Suppressor macrophage treated with lipopolysaccharide for 4 hours (primary cell): Measurements from ENCODE around the gene FAF2.
A peak's percentile ranks its signal among the peaks of the same experiment; 100 is the strongest.
"Not testable (repeated sequence)": the region's sequence is repeated elsewhere in the genome, so short reads cannot be mapped to it uniquely, and the experiment has no call there.

Experiments used
- DNase-seq: peaks from one replicate; pipeline ENCODE4 v3.0.0-alpha.2; 2020

The FAF2 gene

DNA sequence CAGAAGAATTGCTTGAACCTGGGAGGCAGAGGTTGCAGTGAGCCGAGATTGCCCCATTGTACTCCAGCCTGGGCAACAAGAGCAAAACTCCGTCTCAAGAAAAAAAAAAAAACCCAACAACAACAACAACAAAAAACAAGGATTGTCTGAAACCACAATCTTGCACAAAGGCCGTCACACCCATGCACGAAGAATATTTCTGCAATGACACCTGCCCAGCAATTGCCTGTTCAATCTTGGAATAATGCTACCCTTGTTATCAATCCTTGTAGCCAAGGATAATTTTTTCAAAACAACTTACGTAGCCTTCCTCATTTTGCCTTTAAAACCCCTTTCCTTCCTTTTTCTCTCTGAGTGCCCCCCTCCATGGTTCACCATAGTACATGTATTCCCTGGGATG, 28.1 kb upstream of the FAF2 start:
- no peak for DNase-seq

DNA sequence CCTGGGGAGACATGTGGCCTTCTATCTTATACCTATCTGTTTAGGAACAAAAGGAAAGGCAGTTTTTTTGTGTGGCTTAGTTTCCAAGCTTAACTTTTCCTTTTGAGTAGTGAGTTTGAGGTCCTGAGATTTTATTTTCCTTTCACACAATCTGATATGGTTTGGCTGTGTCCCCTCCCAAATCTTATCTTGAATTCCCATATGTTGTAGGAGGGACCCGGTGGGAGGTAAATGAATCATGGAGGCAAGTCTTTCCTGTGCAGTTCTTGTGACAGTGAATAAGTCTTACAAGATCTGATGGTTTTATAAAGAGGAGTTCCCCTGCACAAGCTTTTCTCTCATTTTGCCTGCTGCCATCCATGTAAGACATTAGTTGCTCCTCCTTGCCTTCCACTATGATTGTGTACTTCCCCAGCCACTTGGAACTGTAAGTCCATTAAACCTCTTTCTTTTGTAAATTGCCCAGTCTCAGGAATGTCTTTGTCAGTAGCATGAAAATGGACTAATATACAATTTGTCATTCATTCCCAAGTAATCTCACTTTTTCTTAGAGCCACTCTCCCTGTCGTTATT, 27.1 kb upstream of the FAF2 start:
- no peak for DNase-seq

DNA sequence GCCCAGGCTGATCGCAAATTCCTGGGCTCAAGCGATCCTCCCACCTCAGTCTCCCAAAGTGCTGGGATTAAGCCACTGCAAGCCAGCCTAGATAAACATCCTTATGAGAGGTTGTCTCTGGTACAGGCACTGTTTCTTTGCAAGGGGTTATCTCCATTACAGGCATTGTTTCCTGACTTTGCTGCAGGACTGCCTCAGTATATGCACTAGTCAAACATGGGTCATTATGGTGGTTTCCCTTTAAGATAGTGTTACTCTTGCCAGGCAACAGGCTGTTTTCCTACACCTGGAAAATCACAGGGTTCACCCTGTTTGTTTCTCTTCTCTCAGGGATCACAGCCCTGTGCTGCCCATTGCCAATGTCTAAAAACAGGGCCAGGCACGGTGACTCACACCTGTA, 24.0 kb upstream of the FAF2 start:
- DNase-seq: no peak

DNA sequence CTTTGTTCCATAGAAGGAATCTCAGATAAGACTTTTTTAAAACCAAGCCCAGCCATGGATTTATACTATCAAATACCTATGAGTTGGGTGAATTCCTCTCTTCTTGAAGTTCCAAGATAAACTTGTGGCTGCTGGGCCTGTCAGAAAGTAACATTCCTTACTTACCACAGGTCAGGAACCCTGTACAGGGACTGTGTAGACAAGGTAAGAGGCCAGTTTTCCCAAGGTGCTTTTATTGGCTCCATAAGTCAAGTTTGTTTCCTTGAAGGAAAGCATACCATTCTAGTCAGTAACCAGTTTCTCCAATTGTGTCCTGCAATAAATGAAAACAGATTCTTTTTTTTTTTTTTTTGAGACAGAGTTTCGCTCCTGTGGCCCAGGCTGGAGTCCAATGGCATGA, 23.0 kb upstream of the FAF2 start:
- DNase-seq: no peak

DNA sequence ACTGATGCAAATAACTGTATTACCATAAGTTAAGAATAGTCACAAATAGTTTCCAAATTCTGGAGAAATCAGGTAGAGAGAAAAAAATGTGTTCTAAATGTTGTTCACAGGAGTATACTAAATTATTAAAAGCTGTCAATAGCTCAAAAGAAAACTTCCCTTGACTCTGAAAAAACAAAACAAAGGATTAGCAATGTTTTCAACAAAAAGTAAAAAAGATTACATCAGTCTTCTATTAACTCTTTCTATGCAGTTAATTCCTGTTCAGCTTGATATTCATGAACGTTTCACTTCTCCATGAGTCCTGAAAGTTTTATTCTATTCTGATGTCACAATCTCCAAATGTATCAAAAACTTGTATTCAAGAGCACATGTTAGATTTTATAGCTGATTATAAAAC, 22.4 kb upstream of the FAF2 start:
- DNase-seq: no peak

DNA sequence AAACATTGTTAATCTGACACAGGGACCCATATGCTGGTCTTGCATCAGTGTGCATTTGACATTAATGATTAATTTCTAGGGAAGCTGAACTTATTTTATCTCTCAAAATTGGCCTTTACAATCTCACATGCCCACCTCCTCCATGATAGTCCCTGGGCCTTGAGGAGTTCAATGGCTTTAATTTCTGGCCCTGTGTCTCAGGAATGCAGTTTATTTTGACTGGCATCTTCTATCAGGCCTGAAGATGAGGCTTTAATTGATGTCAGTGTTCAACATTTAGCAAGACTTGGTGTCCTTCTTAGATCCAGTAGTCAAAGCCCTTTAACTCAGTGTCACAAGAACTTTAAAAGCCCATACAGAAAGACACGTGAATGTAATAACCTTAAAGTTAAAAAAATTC, 21.3 kb upstream of the FAF2 start:
- DNase-seq: no peak

DNA sequence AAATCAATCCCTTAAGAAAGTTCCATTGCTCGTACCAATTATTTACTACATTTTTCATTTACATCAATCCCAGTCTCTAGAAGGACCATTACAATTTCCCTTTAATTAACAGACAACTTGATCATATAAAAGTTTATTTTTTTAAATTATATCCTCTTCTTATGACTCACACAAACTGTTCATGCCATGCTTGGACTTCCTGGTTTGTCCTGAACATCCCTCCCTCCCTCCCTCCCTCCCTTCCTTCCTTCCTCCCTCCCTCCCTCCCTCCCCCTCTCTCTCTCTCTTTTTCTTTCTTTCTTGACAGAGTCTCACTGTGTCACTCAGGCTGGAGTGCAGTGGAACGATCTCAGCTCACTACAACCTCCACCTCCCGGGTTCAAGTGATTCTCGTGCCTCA, 20.2 kb upstream of the FAF2 start:
- no peak for DNase-seq

DNA sequence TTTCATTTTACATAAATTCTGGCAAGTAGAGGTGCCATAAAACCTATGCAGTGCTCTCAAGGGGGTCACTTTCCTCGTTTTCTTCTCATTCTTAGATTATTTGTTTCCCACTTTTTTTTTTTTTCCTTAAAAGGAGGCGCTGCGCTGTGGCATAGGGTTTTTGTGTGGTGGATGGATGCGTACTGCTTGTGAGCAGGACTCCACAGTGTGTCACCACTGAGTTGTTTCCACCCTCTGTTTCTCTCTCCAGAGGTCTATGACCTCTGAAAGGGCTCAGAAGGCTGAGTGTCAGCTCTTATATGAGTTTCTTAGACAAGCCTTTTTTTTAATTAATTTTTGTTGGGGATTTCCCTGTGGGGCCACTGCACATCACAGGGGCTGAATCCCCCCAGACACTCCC, 18.2 kb upstream of the FAF2 start:
- DNase-seq: no peak

DNA sequence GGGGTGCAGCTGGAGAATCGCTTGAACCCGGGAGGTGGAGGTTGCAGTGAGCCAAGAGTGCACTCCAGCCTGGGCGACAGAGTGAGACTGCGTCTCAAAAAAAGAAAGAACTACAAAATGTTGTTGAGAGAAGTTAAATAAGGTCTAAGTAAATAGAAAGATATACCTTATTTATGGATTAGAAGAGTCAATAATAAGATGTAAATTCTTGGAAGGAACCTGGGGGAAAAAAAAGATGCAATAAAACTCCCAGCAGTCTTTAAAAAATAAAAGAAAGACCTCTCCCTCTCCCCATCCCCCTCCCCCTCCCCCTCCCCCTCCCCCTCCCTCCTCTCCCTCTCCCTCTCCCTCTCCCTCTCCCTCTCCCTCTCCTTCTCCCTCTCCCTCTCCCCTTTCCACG, 15.5 kb upstream of the FAF2 start:
- no peak for DNase-seq

DNA sequence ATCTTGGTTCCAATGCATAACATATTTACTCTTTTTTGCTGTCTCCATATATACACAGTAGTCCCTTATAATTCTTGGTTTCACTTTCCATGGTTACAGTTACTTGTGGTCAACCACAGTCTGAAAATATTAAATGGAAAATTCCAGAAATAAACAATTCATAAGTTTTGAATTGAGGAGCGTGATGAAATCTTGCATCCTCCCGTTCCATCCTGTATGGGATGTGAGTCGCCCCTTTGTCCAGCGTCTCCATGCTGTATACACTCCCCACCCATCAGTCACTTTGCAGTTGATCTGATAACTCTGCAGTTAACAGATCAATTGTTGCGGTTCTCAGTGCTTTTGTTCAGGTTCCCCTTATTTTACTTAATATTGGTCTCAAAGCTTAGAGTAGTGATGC, 11.5 kb upstream of the FAF2 start:
- peak; percentile 46 for DNase-seq

DNA sequence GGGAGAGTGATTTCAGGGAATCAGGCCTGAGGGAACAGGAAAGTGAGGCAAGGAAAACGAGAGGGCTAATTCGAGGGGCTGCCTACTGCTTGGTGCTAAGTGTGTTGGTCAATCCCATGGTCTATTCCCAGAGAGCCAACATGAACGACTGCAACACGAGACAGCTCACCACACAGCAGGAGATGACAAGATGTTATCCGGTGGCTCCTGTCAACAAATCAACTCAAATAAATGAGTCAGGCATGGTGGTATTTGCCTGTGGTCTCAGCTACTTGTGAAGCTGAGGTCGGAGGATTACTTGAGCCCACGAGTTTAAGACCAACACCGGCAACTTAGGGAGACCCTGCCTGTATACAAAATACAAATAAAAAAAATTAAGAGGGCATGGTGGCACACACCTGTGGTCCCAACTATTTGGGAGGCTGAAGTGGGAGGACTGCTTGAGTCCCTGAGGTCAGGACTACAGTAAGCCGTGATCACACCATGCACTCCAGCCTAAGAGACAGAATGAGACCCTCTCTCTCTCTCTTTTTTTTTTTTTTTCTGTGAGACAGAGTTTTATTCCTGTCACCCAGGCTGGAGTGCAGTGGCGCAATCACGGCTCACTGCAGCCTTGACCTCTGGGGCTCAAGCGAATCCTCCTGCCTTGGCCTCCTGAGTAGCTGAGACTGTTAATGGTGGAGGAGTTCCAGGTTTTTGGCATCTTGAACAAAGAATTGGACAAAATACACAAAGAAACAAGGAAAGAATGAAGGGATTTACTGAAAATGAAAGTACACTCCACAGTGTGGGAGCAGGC, 9.0 kb upstream of the FAF2 start:
- DNase-seq: no peak

DNA sequence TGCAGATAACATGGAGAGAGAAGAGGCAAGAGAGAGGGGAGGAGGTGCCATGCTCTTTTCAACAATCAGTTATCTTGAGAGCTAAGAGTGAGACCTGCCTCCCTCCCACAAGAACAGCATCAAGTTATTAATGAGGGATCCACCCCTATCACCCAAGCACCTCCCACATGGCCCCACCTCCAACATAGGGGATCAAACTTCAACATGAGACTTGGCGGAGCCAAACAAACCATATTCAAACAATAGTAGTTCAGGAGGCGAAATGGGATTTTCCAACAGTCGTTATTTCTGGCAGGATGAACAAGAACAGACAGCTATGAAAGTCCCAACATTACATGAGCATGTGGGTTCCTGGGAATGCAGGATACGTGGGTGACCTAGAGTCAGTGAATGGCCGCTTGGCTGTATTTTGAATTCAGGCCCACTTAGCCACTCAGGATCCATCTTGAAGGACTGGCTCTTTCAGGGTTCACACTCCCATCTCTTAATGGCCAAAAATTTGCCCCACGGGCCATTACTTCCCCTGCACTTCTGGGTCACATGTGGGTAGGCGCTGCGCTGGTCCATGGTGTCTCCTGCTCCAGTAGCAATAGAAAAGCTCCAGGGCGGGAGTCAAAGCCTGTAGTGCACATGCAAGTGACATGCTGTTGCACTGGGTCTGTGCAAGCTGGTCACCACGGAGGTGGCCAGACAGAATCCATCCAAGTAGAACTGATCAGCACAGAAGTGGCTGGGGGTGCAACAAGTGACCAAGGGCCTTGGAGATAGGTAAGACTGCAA, 7.1 kb upstream of the FAF2 start:
- DNase-seq: no peak

DNA sequence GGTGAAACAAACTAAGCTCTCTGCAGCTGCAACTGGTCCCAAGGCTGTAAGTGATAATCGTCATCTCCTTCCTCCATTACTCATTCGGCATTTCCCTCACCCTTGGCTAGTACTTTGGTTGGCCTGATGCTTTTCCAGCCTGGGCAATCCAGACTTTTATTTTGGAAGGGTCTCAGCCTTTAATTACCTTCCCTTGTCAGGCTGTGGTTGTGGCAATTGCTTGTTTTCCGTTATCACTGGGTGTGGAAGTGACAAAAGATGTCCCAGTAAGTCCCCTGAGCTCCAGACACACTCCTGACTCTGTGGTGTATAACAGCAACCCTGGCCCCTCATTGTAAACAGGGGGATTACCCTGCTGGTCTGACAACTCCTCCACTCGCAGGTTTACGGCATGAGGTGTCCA, 6.3 kb upstream of the FAF2 start:
- DNase-seq: peak; percentile 9

DNA sequence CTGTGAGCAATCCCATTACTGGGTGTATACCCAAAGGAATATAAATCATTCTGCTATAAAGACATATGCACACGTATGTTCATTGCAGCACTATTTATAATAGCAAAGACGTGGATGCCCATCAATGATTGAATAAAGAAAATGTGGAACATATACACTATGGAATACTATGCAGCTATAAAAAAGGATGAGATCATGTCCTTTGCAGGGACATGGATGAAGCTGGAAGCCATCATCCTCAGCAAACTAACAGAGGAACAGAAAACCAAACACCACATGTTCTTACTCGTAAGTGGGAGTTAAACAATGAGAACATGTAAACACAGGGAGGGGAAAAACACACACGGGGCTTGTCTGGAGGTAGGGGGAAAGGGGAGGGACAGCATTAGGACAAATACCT, 5.3 kb upstream of the FAF2 start:
- not testable (repeated sequence) for DNase-seq

DNA sequence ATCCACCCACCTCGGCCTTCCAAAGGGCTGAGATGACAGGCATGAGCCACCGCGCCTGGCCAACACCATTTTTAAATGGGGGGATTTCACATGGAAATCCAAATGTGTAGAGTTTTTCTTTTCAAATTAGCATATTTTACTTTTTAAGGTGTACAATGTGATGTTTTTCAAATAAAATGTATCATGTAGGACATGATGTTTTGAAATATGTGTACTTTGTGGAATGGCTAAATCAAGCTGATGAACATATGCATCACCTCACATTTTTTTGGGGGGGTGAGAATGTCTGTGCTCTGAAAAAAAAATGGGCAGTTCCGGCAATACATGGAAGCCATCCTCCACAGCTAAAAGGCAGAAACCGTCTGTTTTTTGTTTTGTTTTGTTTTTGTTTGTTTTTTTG, 3.4 kb upstream of the FAF2 start:
- DNase-seq: no peak

DNA sequence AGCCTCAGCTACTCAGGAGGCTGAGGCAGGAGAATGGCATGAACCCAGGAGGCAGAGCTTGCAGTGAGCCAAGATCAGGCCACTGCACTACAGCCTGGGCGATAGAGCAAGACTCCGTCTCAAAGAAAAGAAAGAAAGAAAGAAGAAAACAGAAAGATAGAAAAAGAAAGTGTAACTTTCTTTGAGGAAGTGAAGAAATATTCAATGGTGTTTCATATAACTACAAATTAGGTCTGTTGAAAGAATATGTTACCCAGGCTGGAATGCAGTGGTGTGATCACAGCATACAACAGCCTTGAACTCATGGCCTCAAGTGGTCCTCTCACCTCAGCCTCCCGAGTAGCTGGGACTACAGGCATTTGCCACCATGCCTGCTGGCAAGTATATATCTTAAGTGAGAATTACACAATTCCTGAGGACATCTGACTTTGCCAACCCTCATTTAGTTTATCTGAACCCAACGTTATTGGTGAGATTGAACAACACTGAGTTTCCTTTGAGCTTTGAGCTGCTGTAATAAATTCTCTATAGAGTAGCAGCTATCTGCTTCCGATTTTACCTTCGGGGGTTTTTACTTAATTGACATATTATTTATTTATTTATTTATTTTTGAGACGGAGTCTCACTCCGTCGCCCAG, 2.0 kb upstream of the FAF2 start:
- DNase-seq: peak; percentile 15

DNA sequence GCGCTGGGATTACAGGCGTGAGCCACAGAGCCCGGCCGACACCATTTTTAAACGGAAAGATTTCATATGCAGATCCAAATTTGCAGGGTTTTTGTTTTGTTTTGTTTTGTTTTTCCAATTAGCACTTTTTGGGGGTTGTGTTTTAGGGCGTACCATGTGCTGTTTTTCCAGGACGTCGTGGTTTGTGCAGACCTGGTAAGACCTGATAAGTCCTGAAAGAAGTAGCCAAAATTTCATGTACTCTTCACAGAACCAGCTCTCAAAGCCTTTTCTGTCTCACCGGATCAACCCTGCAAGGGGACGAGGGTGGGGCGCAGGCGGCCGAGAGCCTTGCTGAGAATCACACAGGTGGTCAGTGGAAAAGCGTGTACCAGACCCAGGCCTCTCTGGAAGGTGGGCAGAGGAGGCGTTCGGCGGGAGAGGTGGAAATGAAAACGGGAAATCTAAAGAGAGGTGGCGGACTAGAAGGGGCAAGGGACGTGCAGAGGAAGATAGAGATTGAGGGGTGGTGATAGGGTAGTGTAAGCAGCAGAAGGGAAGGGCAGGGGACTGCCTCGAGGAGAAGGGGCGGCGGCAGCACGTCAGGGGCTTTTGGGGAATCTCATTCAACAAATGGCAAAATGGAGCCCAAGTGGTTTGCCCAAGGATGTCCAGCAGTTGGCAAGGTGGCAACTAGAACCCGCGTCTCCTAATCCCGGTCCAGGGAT, 1.1 kb upstream of the FAF2 start:
- peak; percentile 5 for DNase-seq

DNA sequence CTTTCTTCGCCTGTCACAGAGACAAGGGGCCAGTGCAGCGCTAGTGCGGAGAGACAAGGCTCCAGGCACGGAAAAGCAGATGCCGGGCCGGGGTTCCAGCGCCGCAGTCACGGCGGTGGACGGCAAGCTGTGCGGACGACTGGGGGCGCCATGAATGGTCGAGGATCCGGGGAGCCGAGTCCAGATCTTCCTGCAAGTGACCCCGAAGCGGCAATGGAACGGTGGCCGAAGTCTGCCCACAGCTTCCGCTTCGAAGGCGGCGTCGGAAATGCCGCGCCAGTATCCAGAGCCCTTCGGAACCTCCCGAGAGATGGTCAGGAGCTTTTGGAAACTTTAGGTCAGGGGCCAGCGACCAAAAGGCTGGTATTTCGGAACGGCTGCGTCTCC, 601 bp upstream of the FAF2 start:
- DNase-seq: no peak

DNA sequence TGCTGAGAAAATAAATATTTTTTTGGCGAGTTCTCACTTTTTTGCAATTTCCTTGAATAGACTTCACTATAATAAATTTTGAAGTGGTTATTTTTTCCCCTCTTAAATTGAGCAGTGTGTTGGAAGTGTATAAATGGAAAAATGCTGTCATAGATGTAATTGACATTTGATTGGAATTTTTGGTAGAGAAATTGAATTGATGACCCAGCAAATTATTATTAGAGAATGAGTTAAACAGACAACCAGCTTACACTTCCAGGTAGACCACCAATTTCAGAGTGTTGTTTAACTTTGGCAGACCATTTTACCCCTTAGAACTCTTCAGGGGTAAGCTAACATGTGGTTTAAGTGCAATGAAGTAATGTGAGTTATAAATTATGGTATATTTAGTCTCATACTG, 1.9 kb downstream of the FAF2 start:
- no peak for DNase-seq

DNA sequence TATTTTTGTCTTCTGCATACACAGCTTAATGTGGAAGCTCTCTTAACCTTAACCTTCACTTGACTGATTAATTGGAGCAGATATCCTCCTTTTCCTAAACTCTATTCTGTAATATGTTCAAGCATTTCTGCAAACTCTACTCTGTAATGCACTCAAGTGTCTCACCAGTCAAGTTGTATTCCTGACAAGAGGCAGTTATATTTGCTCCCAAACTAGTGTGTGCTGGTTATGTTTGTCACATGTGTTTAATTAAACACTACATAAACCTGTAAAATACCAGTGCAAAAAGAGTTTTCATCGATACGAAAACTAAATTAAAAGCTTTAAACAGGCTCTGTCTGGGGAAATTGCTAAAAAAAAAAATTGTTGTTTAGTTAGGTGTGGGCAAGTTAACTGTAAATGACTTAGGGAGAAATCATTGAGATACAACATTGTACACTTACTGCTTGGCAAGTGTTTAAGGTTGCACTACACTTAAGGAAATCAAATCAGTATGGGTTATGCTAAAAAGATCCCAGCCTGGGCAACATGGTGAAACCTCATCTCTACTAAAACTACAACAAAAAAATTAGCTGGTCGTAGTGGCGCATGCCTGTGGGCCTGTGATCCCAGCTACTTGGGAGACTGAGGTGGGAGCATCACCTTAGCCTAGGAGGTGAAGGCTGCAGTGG, 6.7 kb downstream of the FAF2 start:
- DNase-seq: no peak

DNA sequence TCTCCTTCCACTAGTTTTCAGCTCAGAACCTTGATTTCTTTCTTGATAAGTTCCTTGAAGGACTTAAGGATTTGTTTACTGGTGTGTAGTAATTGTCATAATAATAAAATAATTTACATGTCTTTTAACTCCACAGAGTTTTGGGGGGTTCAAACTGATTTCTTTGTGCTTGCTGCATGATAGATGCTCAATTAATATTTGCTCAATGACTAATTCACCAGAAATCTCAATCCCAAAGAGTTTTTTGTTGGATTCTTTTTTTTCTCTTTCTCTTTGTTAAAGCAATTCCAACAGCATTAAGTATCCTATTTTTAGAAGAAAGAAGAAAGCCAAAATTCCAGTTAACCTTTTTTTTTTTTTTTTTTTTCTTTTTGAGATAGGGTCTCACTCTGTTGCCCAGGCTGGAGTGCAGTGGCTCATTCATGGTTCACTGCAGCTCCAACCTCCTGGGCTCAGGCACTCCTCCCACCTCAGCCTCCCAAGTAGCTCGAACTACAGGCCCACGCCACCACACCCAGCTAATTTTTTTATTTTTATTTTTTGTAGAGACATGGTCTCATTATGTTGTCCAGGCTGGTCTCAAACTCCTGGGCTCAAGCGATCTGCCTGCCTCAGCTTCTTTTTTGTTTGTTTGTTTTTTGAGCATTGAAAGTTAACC, 10.8 kb downstream of the FAF2 start:
- no peak for DNase-seq

DNA sequence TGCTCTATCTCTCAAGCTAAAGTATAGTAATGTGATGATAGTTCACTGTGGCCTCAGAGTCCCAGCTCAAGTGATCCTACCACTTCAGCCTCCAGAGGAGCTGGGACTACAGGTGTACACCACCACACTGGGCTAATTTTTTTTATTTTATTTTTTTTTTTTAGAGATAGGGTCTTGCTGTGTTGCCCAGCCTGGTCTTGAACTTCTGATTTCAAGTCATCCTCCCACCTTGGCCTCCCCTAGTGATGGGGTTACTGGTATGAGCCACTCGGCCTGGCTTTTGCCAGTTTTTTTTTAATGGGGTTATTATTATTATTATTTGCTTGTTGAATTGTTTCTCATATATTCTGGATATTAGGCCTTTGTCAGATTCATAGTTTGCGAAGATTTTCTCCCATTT, 13.2 kb downstream of the FAF2 start:
- no peak for DNase-seq
